NCI-H460 (cell line): ENCODE measurements around the gene TRIM14. TPM values are rescaled to one million over a fixed set of nuclear protein-coding genes. Genes with fewer than 3 reads are reported as not detected.
A peak's percentile ranks its signal among the peaks of the same experiment; 100 is the strongest.
"Not testable (repeated sequence)": the region's sequence is repeated elsewhere in the genome, so short reads cannot be mapped to it uniquely, and the experiment has no call there.

Experiments
- DNase-seq: peaks from one replicate; pipeline ENCODE4 v3.0.0-alpha.2; 2016; ENCODE audit warnings: low read depth; ENCODE audit errors: extremely low read depth
- total RNA-seq: library from RNA; depleted of rRNA; stranded (reverse); fragments of >200 nt; shearing (Covaris generic); gene quantifications from 2 replicates; pipeline ENCODE4 v1.2.3, GENCODE V29; 2014

The TRIM14 gene
- total RNA-seq, 1 experiment from 2014 or later: 10.4 TPM

GRCh38 chr9:98084396-98084795 lies 34.6 kb downstream of the TRIM14 start:
- no peak for DNase-seq

GRCh38 chr9:98083566-98084183 lies 35.3 kb downstream of the TRIM14 start:
- no peak for DNase-seq

GRCh38 chr9:98083061-98083501 lies 35.9 kb downstream of the TRIM14 start:
- no peak for DNase-seq

GRCh38 chr9:98081477-98082219 lies 37.4 kb downstream of the TRIM14 start:
- no peak for DNase-seq

- DNase-seq: no peak
Observed at GRCh38 chr9:98080780-98081179, 38.2 kb downstream of the TRIM14 start.

GRCh38 chr9:98080326-98080725 lies 38.7 kb downstream of the TRIM14 start:
- DNase-seq: no peak

- DNase-seq: no peak
Observed at GRCh38 chr9:98078895-98079294, 40.1 kb downstream of the TRIM14 start.

GRCh38 chr9:98076514-98076890 lies 42.5 kb downstream of the TRIM14 start:
- DNase-seq: not testable (repeated sequence)

GRCh38 chr9:98075332-98075805 lies 43.7 kb downstream of the TRIM14 start:
- DNase-seq: peak; percentile 61

- peak; percentile 63 for DNase-seq
Observed at GRCh38 chr9:98074115-98074990, 44.7 kb downstream of the TRIM14 start.

- DNase-seq: no peak
Observed at GRCh38 chr9:98071737-98072136, 47.3 kb downstream of the TRIM14 start.

GRCh38 chr9:98070704-98071103 lies 48.3 kb downstream of the TRIM14 start:
- DNase-seq: no peak

GRCh38 chr9:98069551-98069950 lies 49.5 kb downstream of the TRIM14 start:
- no peak for DNase-seq

- DNase-seq: no peak
Observed at GRCh38 chr9:98067184-98067583, 51.8 kb downstream of the TRIM14 start.

GRCh38 chr9:98066235-98066634 lies 52.8 kb downstream of the TRIM14 start:
- DNase-seq: no peak

- DNase-seq: no peak
Observed at GRCh38 chr9:98064623-98065392, 54.2 kb downstream of the TRIM14 start.

GRCh38 chr9:98062161-98062560 lies 56.9 kb downstream of the TRIM14 start:
- no peak for DNase-seq

- DNase-seq: peak; percentile 5
Observed at GRCh38 chr9:98057138-98057799, 61.8 kb downstream of the TRIM14 start.

GRCh38 chr9:98056269-98057137 lies 62.5 kb downstream of the TRIM14 start, which contains the start of gene NANS:
Gene NANS (plus strand): TSS chr9:98056732. CDS start chr9:98056809, 77 bp downstream.
- DNase-seq: peak; percentile 89
